ENCODE data around the gene AGFG1.

Gene AGFG1

DNA sequence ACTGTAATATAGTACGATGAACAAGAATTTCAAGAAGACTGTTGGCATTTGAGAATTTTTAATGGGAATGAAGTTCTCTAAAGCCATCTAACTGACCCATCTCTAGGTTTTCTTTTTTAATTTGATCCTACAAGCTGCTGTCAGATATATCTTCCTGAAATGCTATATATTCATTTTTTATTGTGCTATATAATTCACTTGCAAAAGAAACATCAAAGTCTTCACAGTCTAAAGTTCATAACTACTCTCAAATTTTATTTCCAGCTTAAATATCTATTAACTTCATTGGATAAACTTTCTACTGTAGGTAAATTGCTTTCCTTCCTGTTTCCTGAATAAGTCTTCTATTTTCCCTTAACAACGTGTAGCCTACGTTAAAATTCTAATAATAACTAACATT, 130.4 kb downstream of the AGFG1 start:
- Histone ChIP-seq H3K27me3 (replicated peaks) (no peaks in the 10 kb centered on the region), H3K27ac (no peak overlapping the region), H3K4me3 (ENCODE audit: low read depth, low read length) (no peak overlapping the region), H3K36me3 (replicated peaks) (no peaks in the 10 kb centered on the region)
- no peak for DNase-seq
- in situ Hi-C loops (cut with HindIII; ENCODE audit: low pct_ligation_motif_present, low sequenced_read_pairs), result no loop called here
- TF ChIP-seq, protein P1, sequence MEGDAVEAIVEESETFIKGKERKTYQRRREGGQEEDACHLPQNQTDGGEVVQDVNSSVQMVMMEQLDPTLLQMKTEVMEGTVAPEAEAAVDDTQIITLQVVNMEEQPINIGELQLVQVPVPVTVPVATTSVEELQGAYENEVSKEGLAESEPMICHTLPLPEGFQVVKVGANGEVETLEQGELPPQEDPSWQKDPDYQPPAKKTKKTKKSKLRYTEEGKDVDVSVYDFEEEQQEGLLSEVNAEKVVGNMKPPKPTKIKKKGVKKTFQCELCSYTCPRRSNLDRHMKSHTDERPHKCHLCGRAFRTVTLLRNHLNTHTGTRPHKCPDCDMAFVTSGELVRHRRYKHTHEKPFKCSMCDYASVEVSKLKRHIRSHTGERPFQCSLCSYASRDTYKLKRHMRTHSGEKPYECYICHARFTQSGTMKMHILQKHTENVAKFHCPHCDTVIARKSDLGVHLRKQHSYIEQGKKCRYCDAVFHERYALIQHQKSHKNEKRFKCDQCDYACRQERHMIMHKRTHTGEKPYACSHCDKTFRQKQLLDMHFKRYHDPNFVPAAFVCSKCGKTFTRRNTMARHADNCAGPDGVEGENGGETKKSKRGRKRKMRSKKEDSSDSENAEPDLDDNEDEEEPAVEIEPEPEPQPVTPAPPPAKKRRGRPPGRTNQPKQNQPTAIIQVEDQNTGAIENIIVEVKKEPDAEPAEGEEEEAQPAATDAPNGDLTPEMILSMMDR (IDR thresholded peaks at IDR 0.05; ENCODE audit: low read depth, low read length, missing control alignments), result no peak

DNA sequence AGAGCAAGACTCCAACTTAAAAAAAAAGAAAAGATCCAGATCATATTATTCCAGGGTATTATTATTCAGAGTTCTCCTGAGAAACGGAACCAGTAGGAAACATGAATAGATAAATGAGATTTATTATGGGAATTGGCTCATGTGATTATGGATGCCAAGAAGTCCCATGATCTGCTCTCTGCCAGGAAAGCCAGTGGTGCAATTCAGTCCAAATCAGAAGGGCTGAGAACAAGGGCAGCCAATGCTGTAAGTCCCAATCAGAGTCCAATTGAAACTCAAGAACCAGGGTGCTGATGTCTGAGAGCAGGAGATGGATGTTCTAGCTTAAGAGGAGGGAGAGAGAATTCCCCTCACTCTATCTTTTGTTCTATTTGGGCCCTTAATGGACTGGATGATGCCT, 134.5 kb downstream of the AGFG1 start:
- H3K27me3 ChIP-seq (replicated peaks), result no peaks in the 10 kb centered on the region
- TF ChIP-seq, protein P1 (IDR thresholded peaks at IDR 0.05; ENCODE audit: low read depth, low read length, missing control alignments), result no peak
- H3K36me3 ChIP-seq (replicated peaks), result no peaks in the 10 kb centered on the region
- in situ Hi-C loops (cut with HindIII; ENCODE audit: low pct_ligation_motif_present, low sequenced_read_pairs), result no loop called here
- no peak for DNase-seq
- H3K27ac ChIP-seq, result no peak overlapping the region
- no peak overlapping the region for H3K4me3 ChIP-seq (ENCODE audit: low read depth, low read length)

DNA sequence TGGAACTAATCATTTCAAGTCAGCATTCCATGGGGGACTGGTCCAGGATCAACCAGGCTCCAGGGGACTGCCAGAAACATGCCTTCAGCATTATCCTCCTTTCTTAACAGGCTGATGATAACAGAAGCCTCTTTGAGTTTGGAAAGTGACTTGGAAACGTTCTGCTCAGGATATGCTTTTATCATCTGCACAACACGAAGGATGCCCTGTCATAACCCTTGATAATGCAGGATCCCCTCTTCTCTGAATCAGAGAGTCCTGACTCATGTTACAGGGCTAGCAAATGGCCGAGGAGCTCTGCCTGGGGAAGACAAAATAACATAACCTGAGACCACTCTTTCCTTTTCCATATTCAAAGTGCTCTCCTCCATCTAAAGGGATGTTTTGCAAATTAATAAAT, 136.0 kb downstream of the AGFG1 start:
- Histone ChIP-seq H3K27ac (no peak overlapping the region), H3K27me3 (replicated peaks) (no peaks in the 10 kb centered on the region), H3K4me3 (ENCODE audit: low read depth, low read length) (no peak overlapping the region), H3K36me3 (replicated peaks) (no peaks in the 10 kb centered on the region)
- peak; percentile 10 for DNase-seq
- TF ChIP-seq, protein P1 (IDR thresholded peaks at IDR 0.05; ENCODE audit: low read depth, low read length, missing control alignments), result no peak
- in situ Hi-C loops (cut with HindIII; ENCODE audit: low pct_ligation_motif_present, low sequenced_read_pairs), result no loop called here

DNA sequence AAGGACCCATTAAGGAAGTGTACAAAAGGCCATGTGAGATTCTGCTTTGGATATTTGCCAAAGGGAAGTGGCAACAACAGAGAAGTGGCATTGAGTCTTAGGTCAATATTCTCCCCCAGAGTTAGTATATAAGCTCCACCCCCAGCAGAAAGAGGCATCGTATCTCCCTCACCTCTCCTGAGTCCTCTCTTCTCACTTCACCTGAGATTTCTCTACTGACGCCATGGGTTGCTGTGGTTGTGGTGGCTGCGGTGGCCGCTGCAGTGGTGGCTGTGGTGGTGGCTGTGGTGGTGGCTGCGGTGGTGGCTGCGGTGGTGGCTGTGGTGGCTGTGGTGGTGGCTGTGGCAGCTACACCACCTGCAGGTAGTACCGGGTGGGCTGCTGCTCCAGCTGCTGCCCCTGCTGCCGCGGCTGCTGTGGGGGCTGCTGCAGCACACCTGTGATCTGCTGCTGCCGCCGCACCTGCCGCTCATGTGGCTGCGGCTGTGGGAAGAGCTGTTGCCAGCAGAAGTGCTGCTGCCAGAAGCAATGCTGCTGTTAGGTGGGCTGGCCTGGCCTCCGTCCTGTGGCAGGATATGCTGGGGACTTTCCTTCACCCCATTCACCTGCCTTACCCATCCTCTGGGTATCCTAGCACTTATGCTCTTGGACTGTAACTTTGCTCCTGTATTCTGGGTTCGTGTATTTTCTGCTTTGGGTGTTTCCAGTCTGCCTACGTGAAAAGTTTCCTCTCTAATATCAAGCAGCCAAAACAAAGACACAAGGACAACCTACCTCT, 136.8 kb downstream of the AGFG1 start:
- Histone ChIP-seq H3K27ac (no peak overlapping the region), H3K36me3 (replicated peaks) (no peaks in the 10 kb centered on the region), H3K27me3 (replicated peaks) (no peaks in the 10 kb centered on the region), H3K4me3 (ENCODE audit: low read depth, low read length) (no peak overlapping the region)
- in situ Hi-C loops (cut with HindIII; ENCODE audit: low pct_ligation_motif_present, low sequenced_read_pairs), result no loop called here
- DNase-seq, result no peak
- TF ChIP-seq, protein P1 (IDR thresholded peaks at IDR 0.05; ENCODE audit: low read depth, low read length, missing control alignments), result no peak

DNA sequence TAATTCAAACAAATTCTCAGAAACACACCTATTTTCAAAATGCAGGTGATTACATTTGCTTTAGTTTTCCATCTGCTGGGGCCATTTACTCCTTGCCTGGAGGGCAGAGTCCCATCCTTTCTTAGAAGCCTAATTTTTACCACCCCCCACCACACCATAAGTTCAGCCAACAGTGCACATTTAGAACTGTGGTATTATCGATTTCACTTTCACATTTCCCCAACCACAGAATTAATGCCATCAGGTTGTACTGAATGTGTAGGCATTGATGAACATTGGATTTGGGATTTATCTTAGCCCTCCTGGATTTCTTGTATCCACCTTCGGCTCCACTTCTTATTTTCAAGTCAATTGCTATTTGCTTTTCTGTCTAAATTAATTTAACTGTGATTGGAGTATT, 138.2 kb downstream of the AGFG1 start:
- H3K36me3 ChIP-seq (replicated peaks), result no peaks in the 10 kb centered on the region
- TF ChIP-seq, protein P1 (IDR thresholded peaks at IDR 0.05; ENCODE audit: low read depth, low read length, missing control alignments), result no peak
- H3K27ac ChIP-seq, result no peak overlapping the region
- in situ Hi-C loops (cut with HindIII; ENCODE audit: low pct_ligation_motif_present, low sequenced_read_pairs), result no loop called here
- H3K4me3 ChIP-seq (ENCODE audit: low read depth, low read length), result no peak overlapping the region
- H3K27me3 ChIP-seq (replicated peaks), result no peaks in the 10 kb centered on the region
- no peak for DNase-seq

Measured in brain microvascular endothelial cell (primary cell).